Naive B cell (primary cell): ENCODE results near the gene SHANK3. TPM values are rescaled to one million over a fixed set of nuclear protein-coding genes. Genes with fewer than 3 reads are reported as not detected.

Experiments
- ATAC-seq, 2 donors: fragments of 150-1000 bp; cut with Tn5 transposase; 2 replicates each; pipeline ENCODE4 v1.10.0; 2021; ENCODE audit warnings: low read depth in 2 of 2, mild to moderate bottlenecking in 2 of 2, moderate library complexity in 2 of 2
- DNase-seq: peaks from one replicate; pipeline ENCODE4 v3.0.0; 2022
- H3K27ac Mint-ChIP-seq, 6 donors: one replicate each; pipeline ENCODE4 v1.8.0; 2020 to 2022; ENCODE audit warnings: mild to moderate bottlenecking in 6 of 6, mixed read lengths in 6 of 6, moderate library complexity in 5 of 6, inconsistent platforms in 2 of 6
- H3K27me3 Mint-ChIP-seq, 3 donors: one replicate each; pipeline ENCODE4 v1.8.0; 2021 to 2022; ENCODE audit warnings: mixed read lengths in 3 of 3, mild to moderate bottlenecking in 1 of 3
- H3K36me3 Mint-ChIP-seq, 2 donors: one replicate each; pipeline ENCODE4 v1.8.0; 2020 to 2022; ENCODE audit warnings: mixed read lengths in 2 of 2, inconsistent platforms in 1 of 2, mild to moderate bottlenecking in 1 of 2
- H3K4me1 Mint-ChIP-seq, 3 donors: one replicate each; pipeline ENCODE4 v1.8.0; 2020 to 2022; ENCODE audit warnings: mixed read lengths in 3 of 3, inconsistent platforms in 1 of 3, mild to moderate bottlenecking in 1 of 3, moderate library complexity in 1 of 3
- H3K4me3 Mint-ChIP-seq, 8 donors: one replicate each; pipeline ENCODE4 v1.8.0; 2020 to 2022; ENCODE audit warnings: mild to moderate bottlenecking in 8 of 8, mixed read lengths in 8 of 8, moderate library complexity in 8 of 8, inconsistent platforms in 2 of 8
- H3K9me3 Mint-ChIP-seq, 7 donors: one replicate each; pipeline ENCODE4 v1.8.0; 2020 to 2022; ENCODE audit warnings: mixed read lengths in 7 of 7, mild to moderate bottlenecking in 5 of 7, inconsistent platforms in 2 of 7, moderate library complexity in 1 of 7
- polyA plus RNA-seq, 6 donors: library from polyadenylated mRNA; unstranded; fragments of 300-500 nt; fragmentation: Illumina TruSeq; gene quantifications; one replicate each; pipeline ENCODE4 v1.2.3, GENCODE V29; 2021; ENCODE audit warnings: low read depth in 6 of 6

The SHANK3 gene
- polyA plus RNA-seq, 6 donors from 2014 or later = not detected

GRCh38 chr22:50693462-50693861 lies 20.8 kb downstream of the SHANK3 start:
- H3K27me3 Mint-ChIP-seq = no peaks in the 10 kb centered on the region
- no peak overlapping the region for H3K4me3 Mint-ChIP-seq
- no peak overlapping the region for H3K27ac Mint-ChIP-seq
- ATAC-seq (no peak), DNase-seq (no peak)
- peaks cover 0 to 9% of the 10 kb centered on the region in 2 donors for H3K36me3 Mint-ChIP-seq
- H3K4me1 Mint-ChIP-seq = no peaks in the 10 kb centered on the region
- H3K9me3 Mint-ChIP-seq = peaks cover 2 to 9% (median 6%) of the 10 kb centered on the region in 7 donors

DNA sequence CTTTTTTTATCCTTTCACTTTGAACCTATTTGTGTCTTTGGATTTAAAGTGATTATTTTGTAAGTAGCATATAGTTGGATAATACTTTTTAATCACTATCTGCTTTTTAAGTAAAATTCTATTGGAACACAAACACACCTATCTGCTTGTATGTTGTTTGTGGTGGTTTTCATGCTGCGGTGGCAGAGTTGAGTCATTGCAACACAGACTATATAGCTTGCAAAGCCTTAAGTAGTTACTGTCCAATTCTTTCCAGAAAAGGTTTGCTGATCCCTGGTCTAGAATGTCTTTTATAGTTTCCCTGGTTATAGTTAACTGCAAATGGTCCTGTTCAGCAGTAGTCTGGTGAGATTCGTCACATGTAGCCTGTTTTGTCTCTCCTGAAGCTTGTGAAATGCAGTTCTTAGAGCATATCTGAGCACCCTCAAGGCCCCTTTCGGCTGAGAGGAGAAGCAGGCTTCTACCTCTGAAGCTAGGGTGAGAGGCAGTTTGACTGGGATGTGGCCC lies 21.5 kb downstream of the SHANK3 start:
- Mint-ChIP-seq H3K9me3 (peaks cover 2 to 9% (median 6%) of the 10 kb centered on the region in 7 donors), H3K27ac (no peak overlapping the region), H3K36me3 (peaks cover 0 to 9% of the 10 kb centered on the region in 2 donors), H3K4me1 (no peaks in the 10 kb centered on the region), H3K4me3 (no peak overlapping the region), H3K27me3 (no peaks in the 10 kb centered on the region)
- DNase-seq = no peak
- no peak for ATAC-seq

DNA sequence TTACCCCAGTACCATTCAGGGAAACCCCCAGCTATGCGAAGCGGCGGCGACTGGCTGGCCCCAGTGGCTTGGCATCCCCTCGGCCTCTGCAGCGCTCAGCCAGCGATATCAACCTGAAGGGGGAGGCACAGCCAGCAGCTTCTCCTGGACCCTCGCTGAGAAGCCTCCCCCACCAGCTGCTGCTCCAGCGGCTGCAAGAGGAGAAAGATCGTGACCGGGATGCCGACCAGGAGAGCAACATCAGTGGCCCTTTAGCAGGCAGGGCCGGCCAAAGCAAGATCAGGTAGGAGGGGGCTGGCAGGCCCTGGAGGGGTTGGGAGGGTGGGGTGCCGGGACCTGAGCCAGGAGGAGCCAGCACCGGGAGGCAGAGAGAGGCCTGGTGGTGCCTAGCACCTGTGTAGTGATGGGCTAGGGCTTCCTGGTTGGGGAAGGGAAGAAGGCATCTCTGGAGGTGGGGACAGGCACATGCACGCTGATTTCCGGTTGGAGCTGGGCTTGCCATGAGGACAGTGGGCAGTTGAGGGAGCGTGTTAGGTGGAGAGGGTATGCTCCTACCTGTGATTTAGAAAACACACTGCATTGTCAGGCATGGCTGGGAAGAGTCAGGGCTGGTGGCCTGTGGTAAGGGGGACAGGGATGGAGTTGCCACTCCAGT lies 22.3 kb downstream of the SHANK3 start:
- ATAC-seq (no peak), DNase-seq (no peak)
- Mint-ChIP-seq H3K4me1 (no peaks in the 10 kb centered on the region), H3K36me3 (peaks cover 0 to 9% of the 10 kb centered on the region in 2 donors), H3K27ac (no peak overlapping the region), H3K4me3 (no peak overlapping the region), H3K9me3 (peaks cover 2 to 9% (median 6%) of the 10 kb centered on the region in 7 donors), H3K27me3 (no peaks in the 10 kb centered on the region)

DNA sequence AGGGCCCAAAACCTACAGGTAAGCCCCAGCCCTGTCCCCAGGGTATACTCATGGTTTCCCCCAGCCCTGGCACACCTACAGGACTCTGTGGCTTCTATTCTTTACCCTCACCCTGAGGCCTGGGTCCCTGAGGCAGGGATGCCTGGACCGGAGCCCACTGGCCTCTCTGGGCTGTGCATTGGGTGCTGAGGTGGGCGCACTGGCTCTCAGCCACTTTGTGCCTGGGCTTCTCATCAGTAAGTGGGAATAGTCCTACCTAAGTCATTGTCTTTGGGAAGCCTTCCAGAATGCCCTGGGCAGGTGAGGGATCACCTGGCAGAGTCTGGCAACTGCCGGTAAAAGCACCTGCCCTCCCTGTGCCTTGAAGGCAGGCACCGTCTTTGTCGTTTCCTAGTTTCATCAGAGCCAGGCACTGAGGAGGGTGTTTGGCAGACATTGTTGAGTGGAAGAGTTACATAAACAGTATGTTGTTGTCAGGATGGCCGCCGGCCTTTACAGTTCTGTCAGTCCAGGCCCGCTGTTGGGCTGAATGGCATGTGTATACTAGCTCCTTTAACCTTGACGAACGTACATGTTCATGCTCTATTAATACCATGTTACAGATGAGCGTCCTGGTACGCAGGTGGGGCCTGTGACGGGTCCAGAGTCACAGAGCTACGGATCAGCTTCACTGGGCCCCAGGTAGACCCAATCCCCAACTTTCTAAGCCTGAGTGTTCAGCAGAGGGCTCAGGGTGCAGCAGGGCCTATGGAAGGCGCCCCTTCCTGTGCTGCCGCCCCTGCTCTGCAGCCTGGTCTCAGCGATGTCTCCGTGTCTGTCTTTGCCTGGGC lies 23.0 kb downstream of the SHANK3 start:
- Mint-ChIP-seq H3K27me3 (no peaks in the 10 kb centered on the region), H3K4me3 (no peak overlapping the region), H3K27ac (peak overlapping the region in 1 of 6 donors; percentile 47), H3K36me3 (peaks cover 0 to 9% of the 10 kb centered on the region in 2 donors), H3K9me3 (peaks cover 2 to 9% (median 6%) of the 10 kb centered on the region in 7 donors), H3K4me1 (no peaks in the 10 kb centered on the region)
- DNase-seq = no peak
- no peak for ATAC-seq

DNA sequence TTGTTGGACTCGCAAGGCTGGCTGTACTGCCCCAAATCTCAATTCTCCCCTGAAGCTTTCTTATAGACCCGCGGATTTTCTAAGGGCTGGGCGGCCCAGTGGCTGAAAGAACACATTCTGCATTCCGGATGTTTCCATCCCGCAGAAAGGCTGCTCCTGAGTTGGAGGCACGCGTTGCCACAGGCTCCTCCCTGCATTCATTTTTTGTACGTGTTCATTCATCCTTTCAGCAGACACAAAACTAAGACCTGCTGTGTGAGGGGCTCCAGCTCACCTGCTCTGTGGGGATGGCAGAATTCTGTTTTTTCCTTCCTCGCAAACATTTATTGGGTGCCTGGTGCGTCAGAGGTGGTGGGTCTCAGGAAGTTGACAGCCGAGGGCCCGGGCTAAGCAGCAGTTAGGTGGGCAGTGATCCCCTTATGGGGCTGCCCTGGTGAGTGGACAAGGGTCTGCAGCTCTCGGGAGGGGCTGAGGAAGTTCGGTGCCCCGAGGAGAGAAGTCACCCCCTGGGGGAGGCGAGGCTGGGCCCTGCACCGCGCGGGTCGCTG lies 23.7 kb downstream of the SHANK3 start:
- DNase-seq (no peak), ATAC-seq (no peak)
- H3K27me3 Mint-ChIP-seq = no peaks in the 10 kb centered on the region
- peaks cover 2 to 9% (median 6%) of the 10 kb centered on the region in 7 donors for H3K9me3 Mint-ChIP-seq
- no peaks in the 10 kb centered on the region for H3K4me1 Mint-ChIP-seq
- H3K36me3 Mint-ChIP-seq = peaks cover 0 to 9% of the 10 kb centered on the region in 2 donors
- H3K27ac Mint-ChIP-seq = no peak overlapping the region
- H3K4me3 Mint-ChIP-seq = no peak overlapping the region

GRCh38 chr22:50696799-50697561 lies 24.4 kb downstream of the SHANK3 start:
- Mint-ChIP-seq H3K27me3 (peaks cover 0 to 5% (median 0%) of the 10 kb centered on the region in 3 donors), H3K4me1 (no peaks in the 10 kb centered on the region), H3K36me3 (peaks cover 0 to 5% of the 10 kb centered on the region in 2 donors), H3K9me3 (peaks cover under 1 to 4% (median 2%) of the 10 kb centered on the region in 7 donors), H3K4me3 (no peak overlapping the region), H3K27ac (no peak overlapping the region)
- ATAC-seq (no peak), DNase-seq (no peak)

GRCh38 chr22:50697667-50698506 lies 25.3 kb downstream of the SHANK3 start:
- H3K4me3 Mint-ChIP-seq = no peak overlapping the region

DNA sequence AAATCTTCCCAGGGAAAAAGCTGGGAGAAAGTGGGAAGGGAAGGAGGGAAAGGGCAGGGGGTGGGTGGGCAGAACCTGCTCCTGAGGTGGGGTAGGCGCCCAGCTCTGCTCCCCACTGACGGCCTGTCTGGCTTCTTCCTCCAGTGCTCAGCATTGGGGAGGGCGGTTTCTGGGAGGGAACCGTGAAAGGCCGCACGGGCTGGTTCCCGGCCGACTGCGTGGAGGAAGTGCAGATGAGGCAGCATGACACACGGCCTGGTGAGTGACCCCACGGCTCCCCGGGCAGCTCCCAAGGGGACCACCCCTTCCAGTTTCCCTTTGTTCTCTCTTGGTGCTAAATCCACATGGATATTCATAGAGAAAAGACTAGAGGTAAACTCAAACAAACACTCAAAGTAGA lies 25.9 kb downstream of the SHANK3 start:
- Mint-ChIP-seq H3K36me3 (no peaks in the 10 kb centered on the region), H3K27me3 (peaks cover 0 to 14% (median 11%) of the 10 kb centered on the region in 3 donors), H3K4me3 (no peak overlapping the region), H3K4me1 (no peaks in the 10 kb centered on the region), H3K27ac (no peak overlapping the region), H3K9me3 (no peaks in the 10 kb centered on the region)
- ATAC-seq (no peak), DNase-seq (no peak)

More at GRCh38 chr22:50697667-50698506, 25.3 kb downstream of the SHANK3 start:
- DNase-seq (no peak), ATAC-seq (no peak)
- peaks cover 0 to 14% (median 9%) of the 10 kb centered on the region in 3 donors for H3K27me3 Mint-ChIP-seq
- no peaks in the 10 kb centered on the region for H3K36me3 Mint-ChIP-seq
- H3K4me1 Mint-ChIP-seq = no peaks in the 10 kb centered on the region
- no peaks in the 10 kb centered on the region for H3K9me3 Mint-ChIP-seq
- no peak overlapping the region for H3K27ac Mint-ChIP-seq

- no peaks in the 10 kb centered on the region for H3K9me3 Mint-ChIP-seq
- H3K27ac Mint-ChIP-seq = no peak overlapping the region
- peaks cover 0 to 14% (median 11%) of the 10 kb centered on the region in 3 donors for H3K27me3 Mint-ChIP-seq
Measured at GRCh38 chr22:50699001-50699755, 26.6 kb downstream of the SHANK3 start.

GRCh38 chr22:50699756-50700386 lies 27.2 kb downstream of the SHANK3 start:
- peak overlapping the region in 1 of 6 donors; percentile 45 for H3K27ac Mint-ChIP-seq
- H3K36me3 Mint-ChIP-seq = no peaks in the 10 kb centered on the region
- H3K9me3 Mint-ChIP-seq = no peaks in the 10 kb centered on the region
- no peaks in the 10 kb centered on the region for H3K4me1 Mint-ChIP-seq
- peaks cover 0 to 14% (median 11%) of the 10 kb centered on the region in 3 donors for H3K27me3 Mint-ChIP-seq
- ATAC-seq (no peak), DNase-seq (no peak)
- no peak overlapping the region for H3K4me3 Mint-ChIP-seq

More at GRCh38 chr22:50699001-50699755, 26.6 kb downstream of the SHANK3 start:
- Mint-ChIP-seq H3K4me3 (no peak overlapping the region), H3K4me1 (no peaks in the 10 kb centered on the region), H3K36me3 (no peaks in the 10 kb centered on the region)
- no peak for DNase-seq
- no peak for ATAC-seq

DNA sequence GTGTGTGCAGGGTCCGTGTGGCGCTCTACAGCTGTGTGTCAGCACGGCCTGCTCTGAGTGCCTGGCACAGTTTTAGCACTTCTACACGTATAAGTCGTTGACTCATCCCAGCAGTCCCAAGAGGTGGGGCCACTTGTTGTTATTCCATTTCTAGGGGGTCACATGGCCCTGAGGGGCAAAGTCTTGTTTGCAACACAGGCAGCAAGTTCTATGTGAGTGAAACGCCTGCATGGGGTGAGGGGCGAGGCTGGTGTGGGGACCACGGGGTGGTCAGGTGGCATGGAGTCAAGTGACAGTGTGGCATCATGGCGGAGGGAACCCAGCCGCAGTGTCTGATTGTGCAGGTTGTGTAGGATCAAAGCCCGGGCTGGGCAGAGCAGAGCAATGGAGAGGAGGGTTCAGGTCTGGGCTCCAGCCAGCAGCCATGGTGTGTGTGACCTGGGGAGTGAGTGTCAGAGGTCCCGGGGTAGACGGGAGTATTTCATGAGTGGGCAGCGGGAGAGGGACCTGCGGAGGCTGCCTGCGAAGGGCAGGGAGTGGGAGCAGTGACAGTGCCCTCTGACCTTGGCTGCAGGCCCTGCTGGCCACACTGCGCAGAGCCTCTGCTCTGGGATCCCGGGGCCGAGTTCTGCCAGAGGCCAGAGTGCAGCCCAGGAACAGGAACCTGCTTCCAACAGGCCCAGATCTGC lies 27.9 kb downstream of the SHANK3 start:
- peak overlapping the region in 1 of 6 donors; percentile 45 for H3K27ac Mint-ChIP-seq
- H3K9me3 Mint-ChIP-seq = no peaks in the 10 kb centered on the region
- no peak overlapping the region for H3K4me3 Mint-ChIP-seq
- H3K27me3 Mint-ChIP-seq = peaks cover 0 to 14% (median 11%) of the 10 kb centered on the region in 3 donors
- no peaks in the 10 kb centered on the region for H3K4me1 Mint-ChIP-seq
- ATAC-seq = no peak
- no peaks in the 10 kb centered on the region for H3K36me3 Mint-ChIP-seq
- DNase-seq = no peak
